Measurements from ENCODE around the gene ZNF134. TPM values are rescaled to one million over a fixed set of nuclear protein-coding genes. Genes with fewer than 3 reads are reported as not detected.

The ZNF134 gene
- polyA plus RNA-seq, 1 donor from 2014 or later = 13.5 TPM

DNA sequence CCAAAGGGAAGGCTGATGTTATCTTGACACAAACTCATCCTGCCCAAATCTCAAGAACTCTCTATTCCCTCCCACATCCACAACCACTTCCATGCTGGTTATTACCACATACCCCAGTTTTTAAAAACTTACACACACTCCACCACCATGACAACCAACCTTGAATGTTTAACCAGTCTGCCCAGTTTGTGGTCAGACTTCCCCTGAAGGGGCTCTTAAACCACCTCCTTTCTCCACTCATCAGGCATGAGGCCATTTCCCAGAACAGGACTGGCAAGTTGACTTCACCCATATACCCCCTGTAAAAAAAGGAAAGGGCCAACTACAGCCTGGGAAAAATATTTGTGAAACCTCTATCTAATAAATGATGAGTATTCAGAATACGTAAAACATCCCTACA, 42.3 kb downstream of the ZNF134 start:
- Mint-ChIP-seq H3K4me3 (no peak overlapping the region), H3K27me3 (peaks cover 15% of the 10 kb centered on the region), H3K4me1 (no peaks in the 10 kb centered on the region), H3K9me3 (peaks cover 5 to 21% (median 18%) of the 10 kb centered on the region in 3 donors), H3K27ac (no peak overlapping the region), H3K36me3 (no peaks in the 10 kb centered on the region)

DNA sequence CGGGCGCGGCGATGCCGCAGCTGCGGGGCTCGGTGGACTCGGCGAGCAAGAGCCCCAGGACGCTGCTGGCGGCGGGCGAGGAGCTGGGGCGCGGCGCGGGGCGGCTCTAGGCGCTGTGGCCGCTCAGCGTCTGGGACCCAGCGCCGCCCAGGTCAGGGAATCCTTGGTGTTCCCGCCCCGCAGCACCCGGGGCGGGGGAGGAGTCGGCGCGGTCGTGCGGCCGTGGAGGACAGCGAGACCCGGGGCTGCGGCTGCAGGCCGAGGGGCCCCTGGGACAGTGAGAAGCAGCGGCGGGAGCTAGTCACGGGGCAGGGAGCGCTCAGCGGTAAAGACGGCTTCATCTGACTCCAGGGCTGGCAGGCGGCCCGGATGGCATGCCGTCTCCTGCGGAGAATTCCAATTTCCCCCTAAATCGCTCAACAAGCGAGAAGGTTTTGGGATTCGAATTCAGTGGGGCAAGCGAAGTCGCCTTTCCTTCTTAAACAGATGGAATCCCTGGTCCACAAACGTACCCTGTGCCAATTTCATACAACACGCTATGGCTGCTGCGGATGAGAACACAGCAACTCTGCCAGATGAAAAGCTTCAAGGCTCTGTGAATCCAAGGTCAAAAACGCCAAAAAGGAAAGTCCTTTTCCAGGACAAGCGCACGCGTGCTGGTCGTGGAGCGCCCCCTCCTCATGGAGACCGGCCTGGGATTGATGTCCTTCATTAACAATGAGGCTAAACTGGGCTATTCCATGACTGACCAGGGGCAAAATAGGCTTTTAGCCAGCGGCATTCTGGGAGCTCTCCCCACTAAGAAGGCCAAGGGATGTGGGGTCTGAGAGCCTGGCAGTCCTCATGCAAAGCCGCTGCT, 50.5 kb downstream of the ZNF134 start:
- no peak overlapping the region for H3K27ac Mint-ChIP-seq
- peaks cover 0 to 3% (median 0%) of the 10 kb centered on the region in 3 donors for H3K9me3 Mint-ChIP-seq
- H3K27me3 Mint-ChIP-seq = peaks cover 29% of the 10 kb centered on the region
- H3K4me3 Mint-ChIP-seq = peak overlapping the region in 3 of 4 donors; percentile 38 to 93 (median 81)
- no peaks in the 10 kb centered on the region for H3K36me3 Mint-ChIP-seq
- H3K4me1 Mint-ChIP-seq = peaks cover 0 to 1% (median 0%) of the 10 kb centered on the region in 3 donors

DNA sequence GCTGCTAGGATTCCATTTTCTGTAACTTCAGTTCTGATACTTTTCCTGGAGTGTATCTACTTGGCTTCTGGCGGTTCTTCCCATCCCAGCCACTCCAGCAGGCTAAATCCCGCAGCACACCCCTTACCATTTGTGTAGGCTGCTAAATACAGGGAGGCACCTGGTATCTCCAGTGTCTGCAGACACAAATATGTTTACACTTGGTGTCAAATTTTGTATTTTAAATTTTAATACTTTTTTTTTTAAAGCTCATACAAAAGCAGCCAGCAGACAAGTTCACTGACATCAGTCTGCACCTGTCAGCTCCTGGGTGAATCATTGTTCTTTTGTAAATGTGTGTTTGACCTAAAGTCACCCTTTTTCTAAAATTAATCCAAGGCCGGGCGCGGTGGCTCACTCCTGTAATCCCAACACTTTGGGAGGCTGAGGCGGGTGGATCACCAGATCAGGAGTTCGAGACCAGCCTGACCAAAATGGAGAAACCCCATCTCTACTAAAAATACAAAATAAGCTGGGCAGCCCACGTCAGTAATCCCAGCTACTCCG, 51.3 kb downstream of the ZNF134 start:
- Mint-ChIP-seq H3K36me3 (no peaks in the 10 kb centered on the region), H3K4me1 (peaks cover 0 to 1% (median 0%) of the 10 kb centered on the region in 3 donors), H3K4me3 (peak overlapping the region in 1 of 4 donors; percentile 5), H3K9me3 (peaks cover 0 to 3% (median 0%) of the 10 kb centered on the region in 3 donors), H3K27ac (no peak overlapping the region), H3K27me3 (peaks cover 29% of the 10 kb centered on the region)

DNA sequence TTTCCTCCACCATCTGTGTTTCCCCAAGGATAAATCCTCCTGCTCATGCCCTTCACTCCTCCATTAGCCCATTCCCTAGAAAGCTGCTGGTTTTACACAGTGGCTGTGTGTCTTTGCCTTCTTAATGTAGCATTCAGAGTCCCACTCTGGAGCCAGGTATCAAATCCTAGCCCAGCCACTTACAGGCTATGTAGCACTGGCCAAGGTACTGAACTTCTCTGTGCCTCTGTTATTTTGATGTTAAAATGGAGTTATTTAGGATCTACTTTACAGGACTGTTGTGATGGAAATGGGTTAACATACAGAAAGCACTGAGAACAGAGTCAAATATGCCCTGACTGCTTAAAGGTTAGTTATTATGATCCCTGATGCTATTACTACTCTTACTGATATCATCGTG, 53.2 kb downstream of the ZNF134 start:
- Mint-ChIP-seq H3K9me3 (peaks cover 0 to 3% (median 3%) of the 10 kb centered on the region in 3 donors), H3K27ac (no peak overlapping the region), H3K36me3 (no peaks in the 10 kb centered on the region), H3K27me3 (peaks cover 25% of the 10 kb centered on the region), H3K4me3 (no peak overlapping the region), H3K4me1 (peaks cover 0 to 1% (median 1%) of the 10 kb centered on the region in 3 donors)

DNA sequence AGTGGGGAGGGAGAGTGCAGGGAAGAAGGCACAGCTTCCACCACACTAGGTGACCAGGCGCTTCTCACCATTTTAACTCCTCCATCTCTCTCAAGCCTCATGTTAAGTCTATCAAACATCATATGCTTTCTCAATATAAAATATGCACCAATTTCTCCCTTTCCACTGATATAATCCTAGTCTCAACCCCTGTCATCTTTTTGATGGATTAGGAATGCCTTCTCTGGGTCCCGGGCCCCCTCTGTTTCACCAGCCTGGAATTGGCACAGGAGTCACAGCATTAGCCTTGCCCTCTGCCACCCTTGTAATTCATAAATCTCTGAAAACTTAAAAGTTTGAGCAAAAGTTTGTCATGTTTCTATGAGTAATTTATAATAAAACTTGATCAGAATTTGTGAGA, 54.6 kb downstream of the ZNF134 start, which contains the start of gene ZSCAN4:
TSS of gene ZSCAN4 (plus strand) at position 301 of the 400 bp plus-strand sequence. CDS start 7,211 bp downstream, outside the sequence.
- H3K4me3 Mint-ChIP-seq = no peak within 1 kb of the TSS
- H3K27me3 Mint-ChIP-seq = peaks cover 20% of the 10 kb centered on the region
- H3K36me3 Mint-ChIP-seq = no peaks in the 10 kb centered on the region
- peaks cover 0 to 1% (median 1%) of the 10 kb centered on the region in 3 donors for H3K4me1 Mint-ChIP-seq
- H3K9me3 Mint-ChIP-seq = peaks cover 0 to 3% (median 3%) of the 10 kb centered on the region in 3 donors
- no peak within 1 kb of the TSS for H3K27ac Mint-ChIP-seq

DNA sequence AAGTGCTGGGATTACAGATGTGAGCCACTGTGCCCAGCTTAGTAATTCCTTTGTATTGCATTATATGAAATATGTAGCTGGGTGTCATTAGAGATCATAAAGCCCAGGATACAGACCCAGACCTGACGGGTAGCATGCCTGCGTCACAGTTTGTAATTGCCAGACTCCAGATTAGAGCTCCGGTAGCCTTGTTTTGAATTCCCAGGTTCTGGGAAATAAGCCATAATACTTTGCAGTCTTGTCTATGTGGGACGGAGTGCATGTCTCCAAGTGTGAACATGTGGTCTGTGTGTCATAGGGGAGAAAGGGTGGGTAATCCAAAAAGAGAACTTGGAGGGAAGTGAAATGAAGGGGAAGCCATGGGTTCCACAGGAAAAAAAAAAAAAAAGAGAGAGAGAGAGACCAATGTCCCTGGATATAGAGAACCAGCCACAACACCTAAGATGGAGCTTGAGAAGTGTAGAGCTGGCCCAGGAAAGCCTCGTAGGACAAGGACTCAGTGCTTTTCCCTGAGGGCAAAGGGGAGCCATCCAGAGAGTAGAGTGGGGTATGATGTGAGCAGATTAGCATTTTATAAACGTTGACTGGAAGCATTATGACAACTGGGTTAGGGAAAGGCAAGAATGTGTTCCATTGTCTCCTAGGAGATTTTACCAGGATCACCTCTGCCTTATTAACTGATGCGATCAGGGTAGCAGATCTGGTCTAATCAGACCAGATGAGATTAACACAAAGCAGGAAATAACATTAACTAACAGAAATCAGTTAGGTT, 57.3 kb downstream of the ZNF134 start:
- peaks cover 0 to 1% (median 0%) of the 10 kb centered on the region in 3 donors for H3K4me1 Mint-ChIP-seq
- H3K36me3 Mint-ChIP-seq = no peaks in the 10 kb centered on the region
- H3K27ac Mint-ChIP-seq = peak overlapping the region in 1 of 3 donors; percentile 21
- no peak overlapping the region for H3K4me3 Mint-ChIP-seq
- H3K27me3 Mint-ChIP-seq = peaks cover 7% of the 10 kb centered on the region
- H3K9me3 Mint-ChIP-seq = peaks cover 3 to 7% (median 4%) of the 10 kb centered on the region in 3 donors

DNA sequence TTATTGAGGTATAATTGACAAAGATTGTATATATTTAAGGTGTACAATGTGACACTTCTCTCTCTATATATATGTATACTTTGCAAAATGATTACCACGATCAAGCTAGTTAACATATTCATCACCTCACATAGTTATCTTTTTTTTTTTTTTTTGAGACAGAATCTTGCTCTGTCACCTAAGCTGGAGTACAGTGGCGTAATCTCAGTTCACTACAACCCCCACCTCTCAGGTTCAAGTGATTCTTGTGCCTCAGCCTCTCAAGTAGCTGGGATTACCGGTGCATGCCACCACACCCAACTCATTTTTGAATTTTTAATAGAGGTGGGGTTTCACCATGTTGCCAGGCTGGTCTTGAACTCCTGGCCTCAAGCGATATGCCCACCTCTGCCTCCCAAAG, 58.4 kb downstream of the ZNF134 start:
- peaks cover 3% of the 10 kb centered on the region for H3K36me3 Mint-ChIP-seq
- no peak overlapping the region for H3K4me3 Mint-ChIP-seq
- peaks cover 0 to 1% (median 0%) of the 10 kb centered on the region in 3 donors for H3K4me1 Mint-ChIP-seq
- H3K9me3 Mint-ChIP-seq = peaks cover 3 to 8% (median 4%) of the 10 kb centered on the region in 3 donors
- no peak overlapping the region for H3K27ac Mint-ChIP-seq
- H3K27me3 Mint-ChIP-seq = peaks cover 7% of the 10 kb centered on the region

Other genes starting within 250 kb of the ZNF134 start
- gene ZNF548, start 224.4 kb upstream of the ZNF134 start, polyA plus RNA-seq = 12.7 TPM
- 5.4 TPM for gene ZNF17, start 203.1 kb upstream of the ZNF134 start, polyA plus RNA-seq
- 5.4 TPM for gene ZNF749, start 178.9 kb upstream of the ZNF134 start, polyA plus RNA-seq
- gene VN1R1, start 157.1 kb upstream of the ZNF134 start, polyA plus RNA-seq = 0.53 TPM
- 1.1 TPM for gene ZNF772, start 136.7 kb upstream of the ZNF134 start, polyA plus RNA-seq
- 12.4 TPM for gene ZNF419, start 126.5 kb upstream of the ZNF134 start, polyA plus RNA-seq
- gene ZNF773, start 114.3 kb upstream of the ZNF134 start, polyA plus RNA-seq = 9.0 TPM
- gene ZNF549, start 86.9 kb upstream of the ZNF134 start, polyA plus RNA-seq = 7.3 TPM
- gene ZNF550, start 54.4 kb upstream of the ZNF134 start, polyA plus RNA-seq = 8.8 TPM
- gene ZNF416, start 35.3 kb upstream of the ZNF134 start, polyA plus RNA-seq = 5.5 TPM
- 9.9 TPM for gene ZIK1, start 30.1 kb upstream of the ZNF134 start, polyA plus RNA-seq
- 5.0 TPM for gene ZNF530, start 14.4 kb upstream of the ZNF134 start, polyA plus RNA-seq
- gene ZNF211, start 18.9 kb downstream of the ZNF134 start, polyA plus RNA-seq = 17.8 TPM
- gene ZSCAN4, start 54.7 kb downstream of the ZNF134 start, polyA plus RNA-seq = not detected
- 5.8 TPM for gene ZNF551, start 67.7 kb downstream of the ZNF134 start, polyA plus RNA-seq
- 5.0 TPM for gene ZNF154, start 95.0 kb downstream of the ZNF134 start, polyA plus RNA-seq
- 20.7 TPM for gene ZNF671, start 113.4 kb downstream of the ZNF134 start, polyA plus RNA-seq
- gene ZNF776, start 132.6 kb downstream of the ZNF134 start, polyA plus RNA-seq = 13.4 TPM
- gene ZNF586, start 155.4 kb downstream of the ZNF134 start, polyA plus RNA-seq = 19.5 TPM
- gene ZNF552, start 200.7 kb downstream of the ZNF134 start, polyA plus RNA-seq = 6.8 TPM
- gene ZNF587B, start 216.1 kb downstream of the ZNF134 start, polyA plus RNA-seq = 3.2 TPM
- 10.5 TPM for gene ZNF587, start 235.6 kb downstream of the ZNF134 start, polyA plus RNA-seq